H1 (cell line): ENCODE results near the gene ALPI. TPM values are rescaled to one million over a fixed set of nuclear protein-coding genes. Genes with fewer than 3 reads are reported as not detected.

Experiments
- CTCF ChIA-PET: fragments of 300-600 bp; sonication (Branson Sonifier 250); formaldehyde crosslinking; loops from one replicate; lab custom pipeline; 2021; ENCODE audit not compliant: partially characterized antibody; lab: Charles Lee
- POLR2A ChIA-PET: fragments of 300-600 bp; sonication (Branson Sonifier 250); formaldehyde crosslinking; loops from one replicate; lab custom pipeline; 2021; ENCODE audit warnings: inconsistent platforms; ENCODE audit not compliant: partially characterized antibody; lab: Charles Lee
- DNase-seq, 2 experiments: peaks; one replicate each; pipeline versions ENCODE4 v3.0.0 to v3.0.0-alpha.2; 2010 to 2022; ENCODE audit warnings: low spot score in 2 of 2, low read depth in 1 of 2, mixed read lengths in 1 of 2
- FAIRE-seq: peaks from 2 replicates; lab custom pipeline; 2011; peaks lifted over from hg19 to GRCh38; lab: Jason Lieb, UNC
- H2AFZ ChIP-seq: 2 replicates; pipeline ENCODE4 v1.8.1; 2012; ENCODE audit warnings: low read length, inconsistent platforms
- H2AK5ac ChIP-seq: 2 replicates; pipeline ENCODE4 v1.6.1; 2013; ENCODE audit warnings: low read depth, low read length
- H2BK120ac ChIP-seq: replicated peaks from 2 replicates; pipeline ENCODE3; 2013; ENCODE audit warnings: low read depth, low read length, inconsistent platforms
- H2BK12ac ChIP-seq: 2 replicates; pipeline ENCODE4 v1.6.1; 2013; ENCODE audit warnings: low read depth, low read length
- H2BK15ac ChIP-seq: 2 replicates; pipeline ENCODE4 v1.6.1; 2013; ENCODE audit warnings: low read length
- H2BK20ac ChIP-seq: 2 replicates; pipeline ENCODE4 v1.6.1; 2013; ENCODE audit warnings: low read length
- H2BK5ac ChIP-seq: 2 replicates; pipeline ENCODE4 v1.6.1; 2013; ENCODE audit warnings: low read depth, low read length
- H3K14ac ChIP-seq: 2 replicates; pipeline ENCODE4 v1.6.1; 2013; ENCODE audit warnings: inconsistent platforms; ENCODE audit not compliant: insufficient read length
- H3K18ac ChIP-seq: 2 replicates; pipeline ENCODE4 v1.6.1; 2013; ENCODE audit warnings: low read length; ENCODE audit errors: extremely low read depth
- H3K23ac ChIP-seq: 2 replicates; pipeline ENCODE4 v1.6.1; 2013; ENCODE audit warnings: inconsistent platforms; ENCODE audit not compliant: insufficient read length
- H3K23me2 ChIP-seq: 2 replicates; pipeline ENCODE4 v1.6.1; 2013; ENCODE audit warnings: low read depth, low read length
- H3K27ac ChIP-seq: 2 replicates; pipeline ENCODE4 v1.6.1; 2011; ENCODE audit warnings: low read depth, low read length, inconsistent platforms
- H3K27me3 ChIP-seq, 4 experiments: replicated peaks in 1 of 4; 1 replicate in 1 of 4; 2 replicates in 3 of 4; pipeline versions ENCODE4 v1.6.1 to v1.8.1; 2011 to 2013; ENCODE audit warnings: low read length in 3 of 4, mild to moderate bottlenecking in 3 of 4, inconsistent platforms in 2 of 4, mixed read lengths in 2 of 4, moderate library complexity in 1 of 4; ENCODE audit not compliant: control insufficient read depth in 3 of 4, insufficient read depth in 3 of 4; ENCODE audit errors: extremely low read depth in 1 of 4
- H3K36me3 ChIP-seq, 4 experiments: 2 replicates each; pipeline versions ENCODE4 v1.6.1 to v1.8.1; 2011 to 2013; ENCODE audit warnings: mild to moderate bottlenecking in 4 of 4, low read length in 3 of 4, moderate library complexity in 2 of 4, control low read depth in 1 of 4, inconsistent platforms in 1 of 4; ENCODE audit not compliant: insufficient read depth in 4 of 4, control insufficient read depth in 2 of 4
- H3K4ac ChIP-seq: replicated peaks from 2 replicates; pipeline ENCODE3; 2013; ENCODE audit warnings: low read length, low read depth, mixed read lengths, inconsistent platforms; ENCODE audit not compliant: insufficient read length
- H3K4me1 ChIP-seq, 4 experiments: replicated peaks in 1 of 4; 1 replicate in 1 of 4; 2 replicates in 3 of 4; pipeline versions ENCODE4 v1.6.1 to v1.8.1; 2011 to 2013; ENCODE audit warnings: low read length in 3 of 4, inconsistent platforms in 2 of 4, mixed read lengths in 1 of 4; ENCODE audit not compliant: insufficient read depth in 4 of 4, control insufficient read depth in 3 of 4
- H3K4me2 ChIP-seq, 2 experiments: 2 replicates each; pipeline versions ENCODE4 v1.6.1 to v1.8.1; 2011 to 2013; ENCODE audit warnings: low read depth in 2 of 2, low read length in 2 of 2, control low read depth in 1 of 2, inconsistent platforms in 1 of 2, mild to moderate bottlenecking in 1 of 2; ENCODE audit not compliant: insufficient read depth in 1 of 2
- H3K4me3 ChIP-seq, 4 experiments: fragments of 200-600, 300-600 bp in 1 of 4; sonication (generic), shearing (Covaris generic), sonication (Bioruptor Twin) in 1 of 4; 2 replicates each; pipeline versions ENCODE4 v1.5.1 to v1.8.1; 2011 to 2016; ENCODE audit warnings: low read length in 4 of 4, low read depth in 3 of 4, control low read depth in 2 of 4, inconsistent platforms in 2 of 4, mild to moderate bottlenecking in 2 of 4, mixed read lengths in 1 of 4, moderate library complexity in 1 of 4; ENCODE audit not compliant: insufficient read depth in 2 of 4; ENCODE audit errors: extremely low read depth in 1 of 4
- H3K56ac ChIP-seq: replicated peaks from 2 replicates; pipeline ENCODE3; 2013; ENCODE audit warnings: low read depth, mild to moderate bottlenecking, mixed read lengths, low read length, inconsistent platforms; ENCODE audit not compliant: insufficient read length
- H3K79me1 ChIP-seq: 2 replicates; pipeline ENCODE4 v1.6.1; 2013; ENCODE audit warnings: low read depth, low read length, control low read depth
- H3K79me2 ChIP-seq, 2 experiments: 2 replicates each; pipeline versions ENCODE4 v1.6.1 to v1.8.1; 2012 to 2013; ENCODE audit warnings: low read length in 2 of 2, mild to moderate bottlenecking in 2 of 2, inconsistent platforms in 1 of 2; ENCODE audit not compliant: insufficient read depth in 2 of 2, control insufficient read depth in 1 of 2
- H3K9ac ChIP-seq, 4 experiments: replicated peaks in 1 of 4; 1 replicate in 1 of 4; 2 replicates in 3 of 4; pipeline versions ENCODE4 v1.6.1 to v1.8.1; 2011 to 2013; ENCODE audit warnings: low read depth in 3 of 4, low read length in 3 of 4, control low read depth in 2 of 4, mild to moderate bottlenecking in 2 of 4, moderate library complexity in 2 of 4, inconsistent platforms in 1 of 4; ENCODE audit errors: extremely low read depth in 1 of 4
- H3K9me3 ChIP-seq, 2 experiments: 2 replicates each; pipeline versions ENCODE4 v1.6.1 to v1.8.1; 2012 to 2013; ENCODE audit warnings: mild to moderate bottlenecking in 2 of 2, moderate library complexity in 2 of 2, control low read depth in 1 of 2, inconsistent platforms in 1 of 2, low read depth in 1 of 2, low read length in 1 of 2, mixed read lengths in 1 of 2; ENCODE audit not compliant: insufficient read depth in 2 of 2
- H4K20me1 ChIP-seq, 2 experiments: replicated peaks in 1 of 2; 2 replicates each; pipeline versions ENCODE3 to v1.8.1; 2011 to 2013; ENCODE audit warnings: inconsistent platforms in 2 of 2, low read length in 2 of 2, mild to moderate bottlenecking in 1 of 2; ENCODE audit not compliant: insufficient read depth in 2 of 2, control insufficient read depth in 1 of 2
- H4K5ac ChIP-seq: 2 replicates; pipeline ENCODE4 v1.6.1; 2013; ENCODE audit warnings: low read length, low read depth, mixed read lengths, inconsistent platforms; ENCODE audit not compliant: insufficient read length
- H4K8ac ChIP-seq: 2 replicates; pipeline ENCODE4 v1.8.0; 2013; ENCODE audit warnings: mild to moderate bottlenecking, moderate library complexity, low read length, inconsistent platforms; ENCODE audit not compliant: insufficient read depth; ENCODE audit errors: extremely low read depth
- H4K91ac ChIP-seq: replicated peaks from 2 replicates; pipeline ENCODE3; 2013; ENCODE audit warnings: low read length, mixed read lengths, inconsistent platforms; ENCODE audit not compliant: insufficient read length
- POLR2A ChIP-seq, 2 experiments: IDR thresholded peaks; 1 replicate in 1 of 2; 2 replicates in 1 of 2; pipeline ENCODE4 v1.6.1; 2011; ENCODE audit warnings: low read depth in 2 of 2, low read length in 2 of 2, mild to moderate bottlenecking in 2 of 2; ENCODE audit errors: control extremely low read depth in 1 of 2
- POLR2AphosphoS5 ChIP-seq: IDR thresholded peaks from 2 replicates; pipeline ENCODE4 v1.6.1; 2011; ENCODE audit warnings: low read depth, low read length
- USF2 ChIP-seq: IDR thresholded peaks from 2 replicates; pipeline ENCODE4 v1.6.1; 2011; ENCODE audit warnings: low read length, improper control_type of control experiment
- whole genome bisulfite sequencing, 2 experiments: shearing (Covaris generic) in 1 of 2; methylation state at CpG; one replicate each; pipeline versions ENCODE4 v1.1.6 to v1.1.7; 2013 to 2015; ENCODE audit warnings: low lambda C conversion rate in 2 of 2, mixed read lengths in 2 of 2, inconsistent platforms in 1 of 2, low coverage in 1 of 2, missing lambda C conversion rate in 1 of 2; ENCODE audit not compliant: insufficient replicate concordance in 2 of 2, insufficient coverage in 1 of 2, insufficient read length in 1 of 2; ENCODE audit errors: extremely low coverage in 1 of 2, missing lambda C conversion rate in 1 of 2; 5-methylcytosine and 5-hydroxymethylcytosine counted together
- polyA plus RNA-seq, 7 experiments: library from polyadenylated mRNA; depleted of rRNA in 3 of 7; stranded (reverse) in 5 of 7; unstranded in 2 of 7; fragments of >200 nt in 5 of 7; fragments of 200-250 nt in 2 of 7; gene quantifications; 1 replicate in 5 of 7; 2 replicates in 1 of 7; 4 replicates in 1 of 7; pipeline versions ENCODE4 v1.2.1 to v1.2.3, GENCODE V29; 2011 to 2013; ENCODE audit warnings: missing spikeins in 2 of 7, mixed read lengths in 2 of 7
- total RNA-seq: library from RNA; stranded (reverse); fragmentation: NEBNext Ultra II Directional; extraction: Animal tissue kit (Norgen Biotek cat#: 25700); gene quantifications from 2 replicates; pipeline ENCODE4 v1.2.1, GENCODE V29; 2021

Gene ALPI
- total and polyA plus RNA-seq, 2 of the 8 experiments (the other 6 are each of a cell fraction or from before 2014, with no cell fraction given) = not detected

GRCh38 chr2:232412986-232413385 is 43.0 kb upstream of the ALPI start:
- H3K14ac ChIP-seq = no peak overlapping the region
- ChIA-PET CTCF (interaction anchor here (0.7 to 9.8 kb wide), 9 partner anchors 8 to 103 kb away, joined by 3 to 80 read pairs (median 4); no protein-coding TSS in a partner anchor), POLR2A (interaction anchor here (0.7 to 8.5 kb wide), 13 partner anchors 9 to 43 kb away, joined by 3 to 70 read pairs (median 4); no protein-coding TSS in a partner anchor)
- H3K79me1 ChIP-seq = no peaks in the 10 kb centered on the region; the same call in 1 of the 2 replicates
- H3K9ac ChIP-seq = no peak overlapping the region
- H3K9me3 ChIP-seq = no peaks in the 10 kb centered on the region
- no peak for FAIRE-seq
- DNase-seq = no peak
- H3K79me2 ChIP-seq = peaks cover 0 to 12% of the 10 kb centered on the region in 2 experiments; a peak in 2 of 4 replicates
- no peak overlapping the region for H3K4ac ChIP-seq
- H2BK120ac ChIP-seq = no peak overlapping the region
- no peak overlapping the region for H4K8ac ChIP-seq
- no peaks in the 10 kb centered on the region for H3K23me2 ChIP-seq
- no peak overlapping the region for H3K56ac ChIP-seq
- no peak overlapping the region for H2AFZ ChIP-seq
- TF ChIP-seq USF2 (no peak), POLR2AphosphoS5 (peak; percentile 43), POLR2A (IDR thresholded peaks at IDR 0.05; ENCODE audit: control extremely low read depth in 1 of 2, low read depth in 2 of 2, low read length in 2 of 2) (peak in 1 of 2 experiments; percentile 33; a peak in 1 of 3 replicates)
- H2BK5ac ChIP-seq = no peak overlapping the region
- no peak overlapping the region for H2BK15ac ChIP-seq
- H2AK5ac ChIP-seq = no peak overlapping the region
- WGBS, 2 experiments = 88% methylated on average over 5 of the region's 5 CpGs; no CpG with 5 or more reads in 1 of the 2 experiments
- H2BK12ac ChIP-seq = no peak overlapping the region
- H3K36me3 ChIP-seq = peaks cover 8 to 43% (median 30%) of the 10 kb centered on the region in 4 experiments
- no peak overlapping the region for H4K91ac ChIP-seq
- H3K18ac ChIP-seq = no peak overlapping the region
- peaks cover under 1 to 2% (median under 1%) of the 10 kb centered on the region in 4 experiments for H3K27me3 ChIP-seq
- H3K4me3 ChIP-seq = no peak overlapping the region
- peaks cover 0 to 7% (median 2%) of the 10 kb centered on the region in 4 experiments; a peak in 5 of 7 replicates for H3K4me1 ChIP-seq
- H3K23ac ChIP-seq = no peak overlapping the region
- peaks cover 5 to 9% of the 10 kb centered on the region in 2 experiments for H4K20me1 ChIP-seq
- no peak overlapping the region for H2BK20ac ChIP-seq
- no peak overlapping the region for H4K5ac ChIP-seq
- H3K27ac ChIP-seq = no peak overlapping the region
- H3K4me2 ChIP-seq = no peak overlapping the region
